HEK293 (cell line): ENCODE measurements around the gene PERCC1.

ENCODE experiments used
- CTCF ChIA-PET: fragments of 350-600 bp; formaldehyde crosslinking; extraction: SDS; loops from one replicate; lab custom pipeline; 2021; ENCODE audit warnings: antibody characterized with exemption; lab: Yijun Ruan, JAX
- POLR2A ChIA-PET: fragments of 300-600 bp; formaldehyde crosslinking; extraction: SDS; loops from one replicate; lab custom pipeline; 2020; ENCODE audit warnings: antibody characterized with exemption, inconsistent platforms; lab: Yijun Ruan, JAX
- H3K27ac ChIP-seq: fragments of 200-500 bp; sonication (Bioruptor generic); 2 replicates; pipeline ENCODE4 v1.5.1; 2014; ENCODE audit warnings: low read depth, low read length, control low read depth, inconsistent platforms; ENCODE audit errors: extremely low read depth
- H3K36me3 ChIP-seq, 2 experiments: fragments of 200-500 bp in 1 of 2; sonication (Bioruptor generic) in 1 of 2; 1 replicate in 1 of 2; 2 replicates in 1 of 2; pipeline ENCODE4 v1.5.1; 2014 to 2017; ENCODE audit warnings: inconsistent platforms in 2 of 2, low read length in 2 of 2; ENCODE audit not compliant: control insufficient read depth in 2 of 2, insufficient read depth in 1 of 2
- H3K4me1 ChIP-seq: fragments of 200-500 bp; sonication (Bioruptor generic); 2 replicates; pipeline ENCODE4 v1.5.1; 2014; ENCODE audit warnings: mild to moderate bottlenecking, low read length, inconsistent platforms; ENCODE audit not compliant: control insufficient read depth, insufficient read depth
- H3K4me3 ChIP-seq: 2 replicates; pipeline ENCODE4 v1.5.1; 2011; ENCODE audit warnings: low read depth, mild to moderate bottlenecking, control low read depth, low read length, moderate library complexity
- H3K9me3 ChIP-seq: fragments of 200-500 bp; sonication (Bioruptor generic); 2 replicates; pipeline ENCODE4 v1.5.1; 2014; ENCODE audit warnings: low read depth, low read length, inconsistent platforms; ENCODE audit not compliant: control insufficient read depth, insufficient read depth
- KLF8 ChIP-seq: fragments of 450-650 bp; formaldehyde crosslinking; IDR thresholded peaks from 2 replicates; pipeline ENCODE4 v1.5.1; 2016; ENCODE audit warnings: missing biosample characterization, missing genetic modification characterization
- SP3 ChIP-seq: fragments of 450-650 bp; formaldehyde crosslinking; IDR thresholded peaks from 2 replicates; pipeline ENCODE4 v1.5.1; 2016; ENCODE audit warnings: missing biosample characterization, missing genetic modification characterization
- ZBTB20 ChIP-seq: fragments of 450-650 bp; formaldehyde crosslinking; IDR thresholded peaks from 2 replicates; pipeline ENCODE4 v1.5.1; 2016; ENCODE audit warnings: missing biosample characterization, missing genetic modification characterization
- ZBTB21 ChIP-seq: fragments of 450-650 bp; formaldehyde crosslinking; IDR thresholded peaks from 2 replicates; pipeline ENCODE4 v1.5.1; 2017; ENCODE audit warnings: missing biosample characterization, missing genetic modification characterization
- ZBTB48 ChIP-seq: fragments of 450-650 bp; formaldehyde crosslinking; IDR thresholded peaks from 2 replicates; pipeline ENCODE4 v1.5.1; 2016; ENCODE audit warnings: missing biosample characterization, missing genetic modification characterization
- ZBTB8A ChIP-seq: fragments of 450-650 bp; formaldehyde crosslinking; IDR thresholded peaks from 2 replicates; pipeline ENCODE4 v1.5.1; 2016; ENCODE audit warnings: missing biosample characterization, missing genetic modification characterization
- ZFP37 ChIP-seq: fragments of 450-650 bp; formaldehyde crosslinking; IDR thresholded peaks from 2 replicates; pipeline ENCODE4 v1.5.1; 2016; ENCODE audit warnings: missing biosample characterization, missing genetic modification characterization
- ZFP69B ChIP-seq: fragments of 450-650 bp; formaldehyde crosslinking; IDR thresholded peaks from 2 replicates; pipeline ENCODE4 v1.5.1; 2016; ENCODE audit warnings: missing biosample characterization, missing genetic modification characterization
- ZIC2 ChIP-seq: fragments of 450-650 bp; formaldehyde crosslinking; IDR thresholded peaks from 2 replicates; pipeline ENCODE4 v1.5.1; 2016; ENCODE audit warnings: missing biosample characterization, missing genetic modification characterization
- ZNF114 ChIP-seq: fragments of 450-650 bp; formaldehyde crosslinking; IDR thresholded peaks from 2 replicates; pipeline ENCODE4 v1.5.0; 2017; ENCODE audit warnings: missing biosample characterization, missing genetic modification characterization
- ZNF16 ChIP-seq: fragments of 450-650 bp; formaldehyde crosslinking; IDR thresholded peaks from 2 replicates; pipeline ENCODE4 v1.5.1; 2016; ENCODE audit warnings: low read depth, missing biosample characterization, missing genetic modification characterization
- ZNF266 ChIP-seq: fragments of 450-650 bp; formaldehyde crosslinking; IDR thresholded peaks from 2 replicates; pipeline ENCODE4 v1.5.1; 2016; ENCODE audit warnings: missing biosample characterization, missing genetic modification characterization, low read depth
- ZNF398 ChIP-seq: fragments of 450-650 bp; formaldehyde crosslinking; IDR thresholded peaks from 2 replicates; pipeline ENCODE4 v1.5.1; 2017; ENCODE audit warnings: missing biosample characterization, missing genetic modification characterization
- ZNF473 ChIP-seq: fragments of 450-650 bp; formaldehyde crosslinking; IDR thresholded peaks from 2 replicates; pipeline ENCODE4 v1.5.1; 2017; ENCODE audit warnings: missing biosample characterization, missing genetic modification characterization
- ZNF621 ChIP-seq: fragments of 450-650 bp; formaldehyde crosslinking; IDR thresholded peaks from 2 replicates; pipeline ENCODE4 v1.5.1; 2017; ENCODE audit warnings: missing biosample characterization, missing genetic modification characterization
- ZNF670 ChIP-seq: fragments of 450-650 bp; formaldehyde crosslinking; IDR thresholded peaks from 2 replicates; pipeline ENCODE4 v1.5.1; 2016; ENCODE audit warnings: missing biosample characterization, missing genetic modification characterization, low read depth
- ZNF776 ChIP-seq: fragments of 450-650 bp; formaldehyde crosslinking; IDR thresholded peaks from 2 replicates; pipeline ENCODE4 v1.5.0; 2017; ENCODE audit warnings: missing biosample characterization, missing genetic modification characterization, borderline replicate concordance
- ZNF777 ChIP-seq: fragments of 450-650 bp; formaldehyde crosslinking; IDR thresholded peaks from 2 replicates; pipeline ENCODE4 v1.5.1; 2017; ENCODE audit warnings: missing biosample characterization, missing genetic modification characterization, borderline replicate concordance
- ZNF837 ChIP-seq: fragments of 450-650 bp; formaldehyde crosslinking; IDR thresholded peaks from 2 replicates; pipeline ENCODE4 v1.5.1; 2016; ENCODE audit warnings: missing biosample characterization, missing genetic modification characterization
- ZSCAN4 ChIP-seq: fragments of 450-650 bp; formaldehyde crosslinking; IDR thresholded peaks from 2 replicates; pipeline ENCODE4 v1.5.1; 2017; ENCODE audit warnings: missing biosample characterization, missing genetic modification characterization
- ZXDB ChIP-seq: fragments of 450-650 bp; formaldehyde crosslinking; IDR thresholded peaks from 2 replicates; pipeline ENCODE4 v1.5.1; 2016; ENCODE audit warnings: missing biosample characterization, missing genetic modification characterization
- TF ChIP-seq, protein P1 (sequence below): fragments of 450-650 bp; formaldehyde crosslinking; IDR thresholded peaks from 2 replicates; pipeline ENCODE4 v1.5.1; 2016; ENCODE audit warnings: missing biosample characterization, missing genetic modification characterization
- TF ChIP-seq, protein P2 (sequence below): fragments of 450-650 bp; formaldehyde crosslinking; IDR thresholded peaks from 2 replicates; pipeline ENCODE4 v1.5.1; 2016; ENCODE audit warnings: missing biosample characterization, missing genetic modification characterization
- TF ChIP-seq, protein P3 (sequence below): fragments of 450-650 bp; formaldehyde crosslinking; IDR thresholded peaks from 2 replicates; pipeline ENCODE4 v1.5.1; 2016; ENCODE audit warnings: missing biosample characterization, missing genetic modification characterization
- TF ChIP-seq, protein P4 (sequence below): fragments of 450-650 bp; formaldehyde crosslinking; IDR thresholded peaks from 2 replicates; pipeline ENCODE4 v1.5.1; 2016; ENCODE audit warnings: missing biosample characterization, missing genetic modification characterization

Gene PERCC1

GRCh38 chr16:1447965-1448364 is 17.1 kb downstream of the PERCC1 start:
- TF ChIP-seq ZIC2 (tag by site-specific recombination) (no peak), ZNF776 (tag by site-specific recombination) (no peak), ZNF670 (tag by site-specific recombination) (no peak), ZBTB20 (tag by site-specific recombination) (no peak), ZNF398 (no peak), ZNF777 (no peak), ZNF473 (tag by site-specific recombination) (no peak)
- Histone ChIP-seq H3K4me3 (no peak overlapping the region), H3K27ac (no peak overlapping the region), H3K9me3 (no peaks in the 10 kb centered on the region), H3K36me3 (peaks cover 0 to 51% of the 10 kb centered on the region in 2 experiments; a peak in 1 of 3 replicates), H3K4me1 (no peaks in the 10 kb centered on the region)
- CTCF ChIA-PET: no interaction called here
- POLR2A ChIA-PET: interaction anchor here (1.4 kb wide), 1 partner anchor 9 kb away, joined by 3 read pairs; no protein-coding TSS in a partner anchor

DNA sequence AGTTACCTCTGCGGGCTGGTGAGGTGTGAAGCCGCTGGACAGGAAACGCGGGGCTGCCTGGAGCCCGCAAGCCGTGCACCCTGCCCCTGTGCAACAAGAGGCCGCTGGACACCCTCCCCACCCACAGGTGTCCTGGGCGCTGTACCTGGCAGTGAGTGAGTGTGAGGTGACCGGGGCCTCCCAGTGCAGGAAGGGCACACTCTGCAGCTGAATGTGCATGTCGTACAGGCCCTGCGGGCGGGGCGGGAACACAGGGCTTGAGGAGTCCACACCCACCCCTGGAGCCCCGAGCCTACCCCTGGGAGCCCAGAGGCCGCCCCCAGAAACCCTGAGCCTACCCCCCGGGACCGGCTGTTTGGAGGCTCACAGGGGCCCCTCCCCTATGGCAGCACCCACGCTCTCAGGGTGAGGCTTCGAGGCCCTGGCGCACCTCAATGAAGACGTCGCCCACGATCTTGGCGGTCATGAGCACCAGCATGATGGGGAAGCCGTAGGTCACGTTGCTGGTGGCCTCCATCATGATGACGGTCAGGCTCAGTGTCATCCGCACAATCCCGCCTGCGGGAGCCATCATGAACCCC is 17.7 kb downstream of the PERCC1 start:
- TF ChIP-seq SP3 (tag by site-specific recombination) (no peak), ZBTB21 (tag by site-specific recombination) (no peak), KLF8 (tag by site-specific recombination) (no peak), ZBTB48 (tag by site-specific recombination) (no peak), ZNF16 (no peak), ZNF837 (tag by site-specific recombination) (no peak), ZXDB (tag by site-specific recombination) (no peak), ZFP37 (tag by site-specific recombination) (no peak), ZNF621 (tag by site-specific recombination) (no peak), ZNF266 (tag by site-specific recombination) (no peak), ZBTB8A (tag by site-specific recombination) (no peak), ZSCAN4 (tag by site-specific recombination) (no peak), ZFP69B (tag by site-specific recombination) (no peak), ZNF114 (tag by site-specific recombination) (no peak)
- TF ChIP-seq, protein P1, sequence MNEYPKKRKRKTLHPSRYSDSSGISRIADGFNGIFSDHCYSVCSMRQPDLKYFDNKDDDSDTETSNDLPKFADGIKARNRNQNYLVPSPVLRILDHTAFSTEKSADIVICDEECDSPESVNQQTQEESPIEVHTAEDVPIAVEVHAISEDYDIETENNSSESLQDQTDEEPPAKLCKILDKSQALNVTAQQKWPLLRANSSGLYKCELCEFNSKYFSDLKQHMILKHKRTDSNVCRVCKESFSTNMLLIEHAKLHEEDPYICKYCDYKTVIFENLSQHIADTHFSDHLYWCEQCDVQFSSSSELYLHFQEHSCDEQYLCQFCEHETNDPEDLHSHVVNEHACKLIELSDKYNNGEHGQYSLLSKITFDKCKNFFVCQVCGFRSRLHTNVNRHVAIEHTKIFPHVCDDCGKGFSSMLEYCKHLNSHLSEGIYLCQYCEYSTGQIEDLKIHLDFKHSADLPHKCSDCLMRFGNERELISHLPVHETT (tag by site-specific recombination): no peak
- TF ChIP-seq, protein P2, sequence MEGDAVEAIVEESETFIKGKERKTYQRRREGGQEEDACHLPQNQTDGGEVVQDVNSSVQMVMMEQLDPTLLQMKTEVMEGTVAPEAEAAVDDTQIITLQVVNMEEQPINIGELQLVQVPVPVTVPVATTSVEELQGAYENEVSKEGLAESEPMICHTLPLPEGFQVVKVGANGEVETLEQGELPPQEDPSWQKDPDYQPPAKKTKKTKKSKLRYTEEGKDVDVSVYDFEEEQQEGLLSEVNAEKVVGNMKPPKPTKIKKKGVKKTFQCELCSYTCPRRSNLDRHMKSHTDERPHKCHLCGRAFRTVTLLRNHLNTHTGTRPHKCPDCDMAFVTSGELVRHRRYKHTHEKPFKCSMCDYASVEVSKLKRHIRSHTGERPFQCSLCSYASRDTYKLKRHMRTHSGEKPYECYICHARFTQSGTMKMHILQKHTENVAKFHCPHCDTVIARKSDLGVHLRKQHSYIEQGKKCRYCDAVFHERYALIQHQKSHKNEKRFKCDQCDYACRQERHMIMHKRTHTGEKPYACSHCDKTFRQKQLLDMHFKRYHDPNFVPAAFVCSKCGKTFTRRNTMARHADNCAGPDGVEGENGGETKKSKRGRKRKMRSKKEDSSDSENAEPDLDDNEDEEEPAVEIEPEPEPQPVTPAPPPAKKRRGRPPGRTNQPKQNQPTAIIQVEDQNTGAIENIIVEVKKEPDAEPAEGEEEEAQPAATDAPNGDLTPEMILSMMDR (tag by site-specific recombination): no peak
- TF ChIP-seq, protein P3, sequence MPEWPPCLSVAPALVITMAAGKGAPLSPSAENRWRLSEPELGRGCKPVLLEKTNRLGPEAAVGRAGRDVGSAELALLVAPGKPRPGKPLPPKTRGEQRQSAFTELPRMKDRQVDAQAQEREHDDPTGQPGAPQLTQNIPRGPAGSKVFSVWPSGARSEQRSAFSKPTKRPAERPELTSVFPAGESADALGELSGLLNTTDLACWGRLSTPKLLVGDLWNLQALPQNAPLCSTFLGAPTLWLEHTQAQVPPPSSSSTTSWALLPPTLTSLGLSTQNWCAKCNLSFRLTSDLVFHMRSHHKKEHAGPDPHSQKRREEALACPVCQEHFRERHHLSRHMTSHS (tag by site-specific recombination): no peak
- TF ChIP-seq, protein P4, sequence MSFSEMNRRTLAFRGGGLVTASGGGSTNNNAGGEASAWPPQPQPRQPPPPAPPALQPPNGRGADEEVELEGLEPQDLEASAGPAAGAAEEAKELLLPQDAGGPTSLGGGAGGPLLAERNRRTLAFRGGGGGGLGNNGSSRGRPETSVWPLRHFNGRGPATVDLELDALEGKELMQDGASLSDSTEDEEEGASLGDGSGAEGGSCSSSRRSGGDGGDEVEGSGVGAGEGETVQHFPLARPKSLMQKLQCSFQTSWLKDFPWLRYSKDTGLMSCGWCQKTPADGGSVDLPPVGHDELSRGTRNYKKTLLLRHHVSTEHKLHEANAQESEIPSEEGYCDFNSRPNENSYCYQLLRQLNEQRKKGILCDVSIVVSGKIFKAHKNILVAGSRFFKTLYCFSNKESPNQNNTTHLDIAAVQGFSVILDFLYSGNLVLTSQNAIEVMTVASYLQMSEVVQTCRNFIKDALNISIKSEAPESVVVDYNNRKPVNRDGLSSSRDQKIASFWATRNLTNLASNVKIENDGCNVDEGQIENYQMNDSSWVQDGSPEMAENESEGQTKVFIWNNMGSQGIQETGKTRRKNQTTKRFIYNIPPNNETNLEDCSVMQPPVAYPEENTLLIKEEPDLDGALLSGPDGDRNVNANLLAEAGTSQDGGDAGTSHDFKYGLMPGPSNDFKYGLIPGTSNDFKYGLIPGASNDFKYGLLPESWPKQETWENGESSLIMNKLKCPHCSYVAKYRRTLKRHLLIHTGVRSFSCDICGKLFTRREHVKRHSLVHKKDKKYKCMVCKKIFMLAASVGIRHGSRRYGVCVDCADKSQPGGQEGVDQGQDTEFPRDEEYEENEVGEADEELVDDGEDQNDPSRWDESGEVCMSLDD (tag by site-specific recombination): no peak
- CTCF ChIA-PET: no interaction called here
- POLR2A ChIA-PET: no interaction called here
- no peak overlapping the region for H3K27ac ChIP-seq
- H3K4me1 ChIP-seq: no peaks in the 10 kb centered on the region
- H3K36me3 ChIP-seq: peaks cover 0 to 57% of the 10 kb centered on the region in 2 experiments; a peak in 1 of 3 replicates
- H3K9me3 ChIP-seq: no peaks in the 10 kb centered on the region
- no peak overlapping the region for H3K4me3 ChIP-seq
